GM21576 (cell line): ENCODE results near the gene MEGF6.

Source experiments
- ATAC-seq: cut with Tn5 transposase; IDR thresholded peaks from one replicate; pipeline ENCODE4 v1.9.1; 2021; ENCODE audit warnings: mild to moderate bottlenecking, moderate library complexity; ENCODE audit not compliant: unreplicated experiment

The MEGF6 gene

DNA sequence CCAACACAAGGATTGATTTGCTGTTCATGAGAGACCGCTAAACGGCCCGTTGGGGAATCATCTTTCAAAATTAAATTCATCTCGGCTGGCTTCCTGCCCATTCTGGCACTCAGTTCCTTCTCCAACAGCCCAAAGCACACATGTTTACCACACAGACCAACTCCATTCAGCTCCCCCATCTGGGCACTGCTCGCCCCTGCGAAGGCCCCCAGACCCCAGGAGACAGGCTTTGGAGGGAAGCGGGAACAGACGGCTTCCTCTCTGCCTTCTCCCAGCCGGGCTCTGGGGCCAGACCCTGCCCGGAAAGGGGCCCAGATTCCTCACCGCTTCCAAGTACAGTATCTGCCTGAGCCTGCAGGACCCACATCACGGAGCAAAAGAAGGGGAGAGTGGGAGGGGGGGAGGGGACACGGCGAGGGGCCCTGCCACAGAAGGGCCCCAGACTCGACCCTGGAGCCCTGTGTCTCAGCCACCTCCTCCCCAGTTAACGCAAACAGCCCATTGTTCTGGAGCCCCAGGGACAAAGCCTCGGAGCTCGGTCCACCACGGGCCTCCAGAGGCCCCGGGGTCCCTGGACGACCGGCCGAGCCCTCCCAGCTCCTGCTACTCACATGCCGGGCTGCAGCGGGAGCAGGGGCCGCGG, 660 bp downstream of the MEGF6 start:
- ATAC-seq, result no peak

DNA sequence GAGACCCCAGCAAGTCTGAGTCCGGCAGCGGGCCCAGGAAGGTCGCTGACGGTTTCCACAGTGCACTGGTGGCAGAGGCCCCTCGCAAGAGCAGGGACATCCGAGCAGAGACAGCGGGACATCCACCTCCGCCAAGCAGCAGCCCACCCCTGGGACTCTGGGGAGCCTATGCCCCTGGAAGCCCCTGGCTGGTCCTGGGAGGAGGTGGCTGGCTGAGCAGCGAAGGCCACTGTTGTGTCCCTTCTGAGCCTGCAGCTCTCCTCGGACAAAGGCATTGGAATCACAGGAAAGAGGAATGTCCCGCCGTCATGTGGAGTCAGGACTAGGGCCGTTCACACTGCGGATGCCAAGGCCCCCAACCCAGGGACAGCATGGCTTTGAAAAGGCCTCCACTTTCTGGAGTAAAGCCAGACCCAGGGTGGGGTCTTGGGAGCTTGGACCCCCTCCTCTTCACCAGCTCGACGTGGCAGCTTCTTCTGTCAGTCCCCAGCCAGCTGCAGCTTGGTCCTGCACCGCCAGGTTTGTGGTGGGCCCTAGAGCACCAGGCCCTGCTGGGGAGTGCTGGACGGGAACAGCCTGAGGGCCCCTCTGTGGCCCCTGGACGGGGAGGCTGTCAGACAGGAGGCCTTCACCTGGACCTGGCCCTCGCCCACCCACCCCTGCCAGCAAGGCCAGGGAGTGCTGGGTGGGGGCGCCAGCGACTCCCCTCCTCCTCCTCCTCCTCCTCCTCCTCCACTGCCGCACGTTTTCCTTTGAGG, 1.4 kb downstream of the MEGF6 start:
- no peak for ATAC-seq

DNA sequence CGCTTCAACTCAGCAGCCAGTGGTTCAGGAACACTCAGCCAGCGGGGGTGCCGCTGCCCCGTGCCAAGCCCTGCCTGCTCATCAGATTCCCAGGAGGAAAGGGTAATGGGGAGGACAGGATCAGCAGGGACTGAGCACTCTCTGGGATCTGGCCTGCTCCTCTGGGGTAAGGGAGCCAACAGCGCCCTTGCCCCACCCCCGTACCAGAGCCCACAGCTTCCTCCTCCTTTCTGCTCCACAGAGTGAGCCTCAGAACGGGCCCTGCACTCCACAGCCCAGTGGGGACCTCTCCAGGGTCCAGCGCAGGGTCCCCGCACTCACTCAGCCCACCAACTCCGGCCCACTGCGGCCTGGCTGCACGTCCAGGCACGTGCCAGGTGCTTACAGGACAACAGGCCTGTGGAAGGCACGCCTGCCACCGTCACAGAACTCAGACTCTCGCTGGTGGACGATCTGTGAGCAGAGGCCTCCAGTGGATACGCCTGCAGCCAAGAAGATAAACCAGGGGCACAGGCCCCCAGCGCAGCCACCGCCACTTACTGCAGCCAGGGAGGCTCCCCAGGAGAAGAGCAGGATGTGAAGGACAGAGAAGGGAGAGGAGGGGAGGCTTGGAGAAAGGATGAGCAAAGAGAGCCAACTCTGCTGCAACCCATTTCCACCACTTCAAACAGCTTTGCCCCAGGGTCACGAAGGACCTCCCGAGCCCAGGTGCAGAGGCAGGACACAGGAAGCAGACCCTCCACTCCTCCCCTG, 2.1 kb downstream of the MEGF6 start:
- ATAC-seq, result no peak

DNA sequence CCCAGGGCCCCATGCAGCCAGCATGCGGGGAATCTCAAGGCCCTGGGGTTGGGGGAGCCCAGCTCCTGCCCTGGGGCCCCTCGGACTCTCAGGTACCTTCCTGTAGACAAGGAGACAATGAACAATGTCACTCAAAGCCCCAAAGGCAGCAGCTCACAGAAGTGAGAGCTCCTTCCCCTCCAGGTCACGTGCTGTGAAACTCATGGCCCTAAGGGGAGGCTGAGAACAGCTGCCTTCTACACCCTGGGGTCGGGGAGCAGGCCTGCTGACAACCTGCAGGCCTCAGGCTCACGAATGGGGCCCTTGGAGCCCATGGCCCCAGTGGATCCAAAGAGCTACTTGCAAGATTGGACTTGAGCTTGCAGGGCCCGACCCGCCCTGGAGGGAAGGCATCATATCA, 3.2 kb downstream of the MEGF6 start:
- no peak for ATAC-seq

DNA sequence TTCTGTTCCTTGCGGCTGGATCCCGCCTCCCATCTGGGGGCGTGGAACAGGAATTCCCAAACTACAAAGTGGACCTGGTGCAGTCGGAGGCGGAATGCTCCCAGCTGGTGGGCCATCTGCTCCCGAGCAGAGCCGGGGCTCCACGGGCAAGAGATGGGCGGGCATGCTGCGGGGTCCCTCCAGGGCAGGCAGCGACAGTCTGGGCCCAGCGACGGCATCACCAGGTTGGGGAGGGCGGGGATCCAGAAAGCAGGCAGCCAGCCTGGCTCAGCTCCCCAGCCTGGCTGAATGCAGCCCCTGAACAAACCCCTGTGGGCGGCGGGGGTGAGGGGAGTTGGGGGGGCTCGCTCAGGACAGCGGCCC, 3.6 kb downstream of the MEGF6 start:
- no peak for ATAC-seq

DNA sequence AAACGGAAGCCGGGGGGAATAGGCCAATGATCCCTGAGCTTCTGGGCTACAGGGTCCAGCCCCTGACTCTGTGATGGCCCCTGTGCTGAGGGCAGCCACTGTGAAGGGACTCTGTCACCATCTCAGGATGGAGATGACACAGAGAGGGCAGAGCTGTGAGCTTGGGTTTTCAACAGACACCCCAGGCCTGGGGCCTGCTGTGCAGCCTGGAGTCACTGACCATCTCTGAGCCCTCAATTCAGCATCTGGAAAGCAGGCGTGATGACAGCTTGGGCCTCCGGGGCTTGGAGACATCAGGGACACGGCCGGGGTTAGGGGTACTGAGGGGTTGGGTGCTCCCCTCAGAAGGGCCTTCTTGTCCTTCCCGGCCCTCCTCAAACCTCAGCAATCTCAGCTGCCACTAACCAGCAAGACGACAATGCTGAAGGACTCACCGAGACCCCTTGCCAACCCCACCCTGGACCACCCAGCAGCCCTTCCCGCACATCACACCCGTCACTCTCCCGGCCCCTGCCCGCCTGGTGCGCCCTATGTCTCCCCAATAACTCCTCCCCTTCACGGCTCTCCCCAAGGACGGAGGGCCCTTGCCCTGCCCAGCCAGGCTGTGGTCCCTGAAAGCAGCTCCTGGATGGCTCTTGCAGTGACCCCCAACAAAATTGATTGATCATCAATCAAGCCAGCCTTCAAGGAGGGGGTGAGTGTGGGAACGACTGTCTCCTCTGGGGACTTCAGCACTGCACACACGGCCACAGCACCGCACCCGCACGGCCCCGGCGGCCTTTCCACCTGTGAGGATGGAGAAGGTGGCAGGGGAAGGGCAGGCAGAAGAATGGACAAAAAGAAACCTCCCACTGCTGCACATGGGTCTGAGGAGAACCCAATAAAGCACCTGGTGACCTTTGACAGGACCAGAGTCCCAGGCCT, 4.3 kb downstream of the MEGF6 start:
- ATAC-seq, result no peak

DNA sequence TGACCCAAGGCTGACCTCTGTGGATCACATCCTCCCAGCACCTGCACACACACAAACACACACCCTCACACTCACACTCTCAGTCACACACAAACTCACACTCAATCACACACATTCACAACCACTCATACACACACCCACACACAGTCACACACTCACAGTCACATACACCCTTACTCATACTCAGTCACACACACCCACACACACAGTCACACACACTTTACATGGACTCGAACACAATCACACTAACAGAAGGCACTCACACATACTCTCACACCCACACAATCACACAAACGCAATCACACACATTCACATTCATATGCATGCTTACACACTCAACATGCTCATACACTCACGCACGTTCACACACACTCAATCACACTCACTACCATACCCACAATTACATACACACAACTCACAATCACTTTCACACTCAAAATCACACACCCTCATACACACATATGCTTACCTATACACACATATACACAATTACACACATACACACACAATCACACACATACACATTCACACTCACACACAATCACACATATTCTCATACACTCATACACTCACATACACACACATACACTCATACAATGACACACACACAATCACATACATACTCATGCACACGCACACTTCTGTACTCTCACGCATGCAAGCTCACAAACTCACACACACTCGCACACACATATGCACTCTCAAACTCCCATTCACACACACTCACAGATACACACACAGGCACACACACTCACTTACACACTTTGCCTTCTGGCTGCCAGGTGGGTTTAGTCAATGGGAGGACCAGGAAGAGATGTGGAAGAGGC, 6.1 kb downstream of the MEGF6 start:
- ATAC-seq, result no peak

DNA sequence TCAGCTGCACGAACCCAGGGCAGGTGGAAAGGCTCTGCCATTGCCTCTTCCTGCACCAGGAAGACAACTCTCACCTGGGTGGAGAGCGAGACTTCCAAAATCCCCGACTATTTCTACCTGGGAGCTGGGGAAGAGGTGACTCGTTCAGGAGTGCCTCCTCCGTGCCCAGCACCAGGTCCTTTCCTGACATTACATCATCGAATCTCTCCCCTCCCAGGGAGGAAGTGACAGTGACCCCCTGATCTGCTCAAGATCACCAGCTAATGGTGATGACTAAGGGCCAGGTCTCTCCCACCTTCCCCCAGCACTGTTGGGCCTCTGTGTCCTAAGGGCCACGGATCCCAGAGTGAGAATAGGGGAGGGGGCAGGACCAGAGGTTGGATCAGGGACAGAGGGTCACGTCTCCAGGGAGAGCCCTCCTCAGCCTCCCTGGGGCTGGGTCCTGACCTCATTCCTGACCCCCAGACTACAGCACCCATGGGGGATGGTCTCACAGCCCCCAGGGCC, 6.8 kb downstream of the MEGF6 start:
- no peak for ATAC-seq

DNA sequence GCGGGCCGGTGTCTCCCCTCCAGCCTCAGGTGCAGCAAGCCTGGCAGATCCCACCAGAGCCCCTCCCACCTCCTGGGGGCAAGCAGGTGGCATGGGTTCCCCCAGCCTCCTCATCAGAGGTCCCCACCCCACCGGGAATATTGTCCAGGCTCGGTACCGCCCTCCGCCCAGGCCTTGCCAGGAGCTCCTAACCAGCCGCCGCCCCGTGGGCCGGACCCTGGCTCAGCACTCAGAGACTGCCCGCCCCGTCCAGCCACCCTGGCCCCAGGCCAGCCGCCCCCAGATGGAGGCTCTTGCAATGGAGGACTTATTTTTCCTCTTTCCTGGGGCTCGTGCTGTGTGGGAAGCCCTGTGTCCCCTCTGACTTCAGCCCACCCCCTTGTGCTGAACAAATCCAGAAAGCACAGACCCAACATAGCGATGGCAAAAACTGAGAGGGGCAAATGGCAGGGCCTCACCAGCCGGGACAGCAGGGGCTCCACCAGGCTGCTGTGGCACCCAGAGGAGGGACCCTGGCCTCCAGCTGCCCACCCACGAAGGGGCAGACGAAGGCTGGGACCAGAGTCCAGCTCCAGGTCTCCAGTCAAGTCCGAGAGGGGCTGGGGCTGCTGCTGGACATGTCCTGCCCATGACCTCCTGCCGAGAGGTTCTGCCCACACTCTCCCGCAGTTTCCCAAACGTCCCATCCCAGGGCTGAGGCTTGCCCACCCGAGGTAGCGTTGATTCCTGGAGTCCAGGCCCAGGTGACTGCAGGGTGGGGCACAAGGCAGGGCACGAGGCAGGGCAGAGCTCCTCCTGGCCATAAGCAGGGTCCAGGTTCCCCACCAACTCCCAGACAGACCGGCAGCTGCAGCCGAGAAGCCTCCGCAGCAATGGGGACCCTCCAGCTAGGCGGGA, 7.5 kb downstream of the MEGF6 start:
- no peak for ATAC-seq

DNA sequence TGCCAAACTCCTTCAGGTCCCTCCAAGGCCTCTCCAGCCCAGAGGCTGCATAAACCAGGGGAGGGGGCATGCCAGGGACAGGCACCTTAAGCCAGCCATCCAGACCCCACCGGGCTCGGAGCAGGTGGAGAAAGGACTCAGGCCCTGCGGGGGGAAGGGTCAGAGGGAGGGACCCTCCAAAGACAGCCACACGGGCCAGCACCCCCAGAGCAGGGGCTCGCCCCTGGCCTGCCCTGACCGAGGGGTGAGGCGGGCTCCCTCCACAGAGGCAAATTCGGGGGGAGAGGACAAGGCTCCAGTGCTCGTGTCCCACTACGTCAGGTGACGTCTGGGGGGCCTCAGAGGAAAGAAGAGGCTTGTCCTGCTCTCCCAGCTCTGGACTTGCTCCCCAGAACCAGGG, 8.2 kb downstream of the MEGF6 start:
- ATAC-seq, result no peak

DNA sequence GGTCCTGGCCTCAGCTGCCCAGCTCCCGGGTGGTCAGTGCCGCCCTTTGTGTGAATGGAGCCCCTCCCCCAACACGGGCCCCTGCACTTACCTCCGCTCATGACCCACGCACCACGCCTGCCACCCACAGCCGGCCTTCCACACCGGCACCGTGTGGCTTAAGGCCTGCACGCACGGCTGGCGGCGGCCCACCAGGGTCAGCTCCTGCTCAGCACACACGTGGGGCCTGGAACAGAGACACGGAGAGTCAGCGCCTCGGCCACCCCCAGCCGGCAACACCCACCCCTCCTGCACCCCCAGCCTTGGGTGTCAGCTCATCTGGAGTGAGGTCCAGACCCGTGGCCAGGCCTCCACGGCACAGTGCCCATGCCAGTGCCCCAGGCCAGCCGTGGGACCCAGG, 8.9 kb downstream of the MEGF6 start:
- ATAC-seq, result no peak

DNA sequence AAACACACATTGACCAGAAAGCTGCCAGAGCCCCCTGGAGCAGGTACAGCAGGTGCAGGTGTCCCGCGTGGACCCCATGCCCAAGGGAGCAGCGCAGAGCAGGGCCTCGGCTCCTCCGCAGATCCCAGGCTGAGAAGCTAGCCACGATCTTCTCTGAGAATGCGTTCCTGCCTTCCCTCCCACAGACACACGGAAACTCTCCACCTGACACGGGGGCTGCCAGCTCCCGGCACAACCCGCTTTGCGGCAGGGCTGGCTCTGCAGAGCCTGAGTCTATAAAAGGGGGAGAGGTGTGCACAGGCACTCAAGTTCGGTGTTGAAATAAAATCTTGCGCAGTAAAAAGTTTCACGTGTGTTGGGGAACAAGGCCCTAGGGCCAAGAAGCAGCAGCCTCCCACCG, 9.6 kb downstream of the MEGF6 start:
- no peak for ATAC-seq

DNA sequence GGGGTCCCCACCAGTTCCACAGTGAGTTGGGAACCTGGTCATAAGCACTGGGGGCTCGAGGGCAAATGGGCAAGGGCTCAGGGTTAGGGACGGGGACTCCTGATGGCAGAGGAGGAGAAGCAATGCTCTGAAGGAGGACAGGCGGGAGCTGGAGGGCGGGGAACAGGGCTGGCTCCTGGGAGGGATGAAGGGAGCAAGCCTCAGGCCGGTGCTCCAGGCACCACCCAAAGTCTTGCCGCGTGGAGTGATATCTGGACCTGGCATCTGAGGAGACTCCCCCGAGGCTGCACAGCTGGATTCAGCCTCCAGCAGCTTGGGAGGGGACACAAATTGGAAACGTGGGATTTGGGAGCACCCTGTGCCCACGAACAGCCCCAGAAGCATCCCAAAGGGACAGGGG, 11.0 kb downstream of the MEGF6 start:
- ATAC-seq, result no peak

DNA sequence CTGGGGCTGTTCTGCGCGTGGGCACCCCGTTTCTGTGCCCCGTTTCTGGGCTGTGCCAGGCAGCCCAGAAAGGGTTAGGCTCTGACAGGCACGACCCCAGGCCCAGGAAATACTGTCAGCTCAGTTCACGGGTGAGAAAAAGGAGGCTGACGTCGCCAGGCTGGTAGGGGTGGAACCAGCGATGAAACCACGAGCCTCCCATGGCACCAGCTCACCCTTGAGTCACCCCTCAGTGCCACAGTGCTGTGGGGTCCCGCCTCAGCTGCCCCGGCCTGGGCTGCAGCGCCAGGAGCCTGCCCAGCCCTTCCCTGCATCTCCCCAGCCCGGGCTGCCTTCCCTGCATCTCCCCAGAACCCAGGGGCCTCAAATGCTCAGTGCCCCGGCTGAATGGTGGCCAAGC, 11.5 kb downstream of the MEGF6 start:
- ATAC-seq, result no peak

DNA sequence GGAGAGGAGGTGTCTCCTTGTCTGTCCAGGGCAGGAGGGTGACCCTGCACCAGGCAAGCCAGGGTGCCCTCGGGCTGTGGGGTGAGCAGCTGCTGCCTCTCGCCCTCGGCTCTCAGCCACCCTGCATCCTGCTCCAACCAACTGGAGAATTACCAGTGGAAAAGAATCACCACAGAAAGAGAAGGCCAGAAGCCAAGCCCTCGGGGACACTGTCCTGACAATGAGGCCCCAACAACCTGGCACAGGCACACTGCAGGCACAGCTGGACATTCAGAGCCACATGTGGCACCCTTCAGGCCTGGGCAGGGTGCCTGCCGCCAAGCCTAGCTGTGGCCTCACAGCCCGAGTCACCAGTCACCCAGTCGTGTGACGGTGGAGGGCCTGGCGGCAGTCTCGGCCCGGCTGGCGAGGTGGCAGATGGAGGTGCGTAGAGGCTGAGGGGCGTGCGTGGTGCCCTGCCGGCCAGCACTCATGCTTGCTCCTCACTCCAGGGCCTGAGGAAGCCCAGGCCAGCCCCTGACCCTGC, 12.0 kb downstream of the MEGF6 start:
- no peak for ATAC-seq

DNA sequence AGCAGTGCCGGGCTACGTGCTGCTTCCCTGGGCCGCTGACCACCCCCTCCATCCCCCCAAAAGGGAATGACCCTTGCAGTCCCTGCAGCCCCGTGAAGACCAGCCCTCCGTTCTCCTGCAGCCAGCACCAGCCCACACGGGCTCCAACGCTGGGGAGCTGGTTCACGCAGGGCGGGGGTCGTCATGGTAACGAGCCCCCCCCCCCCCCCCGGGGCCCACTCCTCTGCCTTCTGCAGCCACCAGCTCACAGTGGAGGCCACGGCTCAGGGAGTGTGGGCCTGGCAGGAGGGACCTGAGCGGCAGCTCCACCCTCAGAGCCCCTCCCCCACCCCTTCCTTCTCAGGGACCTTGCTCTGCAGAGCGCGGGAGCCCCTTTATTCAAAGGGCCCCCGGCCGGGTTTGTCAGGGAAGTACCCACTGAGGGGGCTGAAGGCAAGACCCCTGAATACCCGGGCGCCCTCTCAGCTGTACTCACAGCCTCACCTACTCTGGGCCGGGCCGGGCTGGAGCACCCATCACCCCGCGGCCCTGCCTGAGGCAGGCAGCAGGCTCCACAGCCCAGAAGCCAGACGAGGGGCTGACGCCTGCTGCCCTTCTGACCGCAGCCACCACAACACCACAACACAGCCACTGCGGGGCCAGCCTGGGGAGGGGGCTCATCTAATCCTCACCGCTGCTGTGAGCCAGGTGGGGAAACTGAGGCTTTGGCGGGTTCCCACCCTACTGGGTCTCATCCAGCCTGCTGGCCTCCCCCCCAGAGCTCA, 12.6 kb downstream of the MEGF6 start:
- ATAC-seq, result no peak

DNA sequence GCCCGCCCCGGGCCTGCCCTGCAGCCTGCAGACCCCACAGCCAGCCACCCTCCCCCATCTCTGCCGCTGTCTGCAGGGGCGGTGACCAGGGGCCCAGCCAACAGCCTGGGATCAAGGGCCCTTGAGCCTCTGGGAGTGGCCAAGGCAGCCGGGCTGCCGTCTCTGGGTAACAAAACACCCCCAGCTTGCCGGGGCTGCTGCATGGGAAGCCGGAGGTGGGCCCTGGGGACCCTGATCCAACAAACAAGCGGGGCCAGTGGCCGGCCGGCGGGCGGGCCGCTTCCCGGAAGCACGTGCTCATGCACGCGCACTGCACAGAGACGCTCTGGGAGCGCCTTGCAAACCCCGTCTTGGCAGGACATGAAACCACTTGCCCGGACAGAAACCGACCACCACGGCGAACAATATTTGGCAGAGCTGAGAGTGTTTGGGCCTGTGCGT, 13.2 kb downstream of the MEGF6 start:
- no peak for ATAC-seq

DNA sequence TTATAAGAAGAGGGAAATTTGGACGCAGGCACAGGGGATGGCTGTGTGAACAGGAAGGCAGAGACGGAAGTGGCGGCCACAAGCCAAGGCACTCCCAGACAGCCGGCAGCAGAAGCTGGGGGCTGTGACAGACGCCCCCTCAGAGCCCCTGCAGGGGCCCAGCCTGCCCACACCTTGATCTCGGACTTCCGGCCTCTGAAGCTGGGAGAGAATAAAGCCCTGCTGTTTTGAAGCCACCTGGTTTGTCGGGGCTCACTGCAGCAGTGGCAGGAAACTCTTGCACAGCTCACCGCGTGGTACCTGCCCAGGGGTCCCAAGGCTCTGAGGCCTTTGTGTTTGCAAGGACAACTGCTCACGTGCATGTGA, 13.7 kb downstream of the MEGF6 start:
- ATAC-seq, result no peak
